Calu3 (cell line): ENCODE measurements around the gene TBR1. TPM values are rescaled to one million over a fixed set of nuclear protein-coding genes. Genes with fewer than 3 reads are reported as not detected.

Experiments
- BruUV-seq: library from RNA; stranded (reverse); fragments of 400-500 nt; replicated peaks from 2 replicates; lab custom pipeline; 2021; lab: Mats Ljungman, UMichigan
- CTCF ChIA-PET: fragments of 300-600 bp; sonication (Branson Sonifier 250); formaldehyde crosslinking; loops from one replicate; lab custom pipeline; 2022; ENCODE audit warnings: antibody characterized with exemption; lab: Charles Lee
- DNase-seq: peaks from one replicate; pipeline ENCODE4 v3.0.0; 2022
- H3K27ac Mint-ChIP-seq: one replicate; pipeline ENCODE4 v1.8.0; 2022; ENCODE audit warnings: mixed read lengths; ENCODE audit not compliant: unreplicated experiment
- H3K27me3 Mint-ChIP-seq: one replicate; pipeline ENCODE4 v1.8.0; 2022; ENCODE audit warnings: mixed read lengths; ENCODE audit not compliant: unreplicated experiment
- H3K36me3 Mint-ChIP-seq: one replicate; pipeline ENCODE4 v1.8.0; 2022; ENCODE audit warnings: mild to moderate bottlenecking, moderate library complexity, mixed read lengths; ENCODE audit not compliant: insufficient read depth, unreplicated experiment
- H3K4me1 Mint-ChIP-seq: one replicate; pipeline ENCODE4 v1.8.0; 2022; ENCODE audit warnings: mild to moderate bottlenecking, low read depth, mixed read lengths; ENCODE audit not compliant: unreplicated experiment
- H3K4me3 Mint-ChIP-seq: one replicate; pipeline ENCODE4 v1.8.0; 2022; ENCODE audit warnings: mild to moderate bottlenecking, low read depth, moderate library complexity, mixed read lengths; ENCODE audit not compliant: unreplicated experiment
- H3K9me3 Mint-ChIP-seq: one replicate; pipeline ENCODE4 v1.8.0; 2022; ENCODE audit warnings: low read depth, mixed read lengths; ENCODE audit not compliant: unreplicated experiment
- CTCF ChIP-seq: fragments of 200-600 bp; IDR thresholded peaks from one replicate; pipeline ENCODE4 v1.8.0; 2022; ENCODE audit warnings: antibody characterized with exemption; ENCODE audit not compliant: unreplicated experiment
- intact Hi-C: fragments of 100-400 bp; cut with micrococcal nuclease; formaldehyde crosslinking; loops from one replicate; pipeline ENCODE4 v1.10.0; 2022; ENCODE audit not compliant: unreplicated experiment
- total RNA-seq: library from RNA; stranded (reverse); gene quantifications from 2 replicates; pipeline ENCODE4 v1.2.3, GENCODE V29; 2022

The TBR1 gene
- total RNA-seq, 1 experiment from 2014 or later: 0.07 TPM

DNA sequence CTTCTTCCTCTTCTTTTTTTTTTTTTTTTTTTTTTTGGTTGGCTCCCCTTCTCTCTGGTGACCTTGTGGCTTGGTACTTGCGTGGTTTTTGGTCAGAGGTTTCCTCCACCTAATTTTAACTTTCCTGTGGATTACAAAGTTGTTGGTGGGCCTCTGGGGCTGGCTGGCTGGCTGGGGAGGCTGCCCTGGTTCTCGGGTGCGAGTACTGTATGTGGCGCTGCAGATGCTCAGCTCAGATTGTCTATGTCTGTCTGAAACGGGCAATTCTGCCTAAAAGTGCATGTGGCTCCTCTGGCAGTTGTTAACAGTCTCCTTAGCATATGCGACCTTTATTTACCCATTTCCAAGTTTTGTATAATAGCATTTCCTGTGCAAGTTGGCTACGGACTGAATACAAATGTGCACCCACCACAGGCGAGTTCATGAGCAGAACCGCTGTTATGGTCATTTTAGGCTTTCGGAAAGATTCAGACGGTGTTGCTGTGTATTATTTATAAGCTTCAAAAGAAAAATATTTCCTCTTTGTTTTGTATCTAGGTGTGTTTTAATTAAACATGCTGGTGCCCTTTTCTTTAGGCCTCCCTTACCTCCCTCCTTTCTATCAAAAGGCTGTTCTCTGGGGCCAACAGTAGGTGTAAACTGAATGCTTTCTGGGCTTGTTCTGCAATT is 4.4 kb downstream of the TBR1 start:
- Mint-ChIP-seq H3K36me3 (peaks cover 12% of the 10 kb centered on the region), H3K27me3 (peaks cover 68% of the 10 kb centered on the region), H3K27ac (no peak overlapping the region), H3K4me1 (peaks cover 33% of the 10 kb centered on the region), H3K9me3 (no peaks in the 10 kb centered on the region), H3K4me3 (no peak overlapping the region)
- no peak for DNase-seq
- CTCF ChIA-PET: no interaction called here
- intact Hi-C loops: no loop called here
- BruUV-seq: no TSS peak
- no peak for TF ChIP-seq CTCF

DNA sequence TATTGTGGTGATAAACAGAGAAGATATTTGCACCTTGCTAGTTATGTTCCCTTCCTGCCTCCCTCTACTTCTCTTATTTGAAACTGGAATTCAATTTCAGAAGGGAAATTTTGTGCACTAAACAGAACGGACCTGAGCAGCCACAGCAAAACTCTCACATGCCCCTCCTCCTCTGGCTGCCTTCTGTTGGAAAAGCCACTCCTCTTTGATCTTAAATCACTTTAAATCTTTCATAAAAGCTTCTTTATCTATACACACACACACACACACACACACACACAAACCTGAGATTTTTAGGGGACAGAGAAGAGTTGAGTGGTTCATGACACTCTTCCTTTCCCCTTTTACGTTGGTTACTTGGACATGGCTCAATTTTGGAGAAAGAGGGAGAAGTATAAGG is 5.6 kb downstream of the TBR1 start:
- Mint-ChIP-seq H3K27me3 (peaks cover 62% of the 10 kb centered on the region), H3K27ac (no peak overlapping the region), H3K36me3 (peaks cover 7% of the 10 kb centered on the region), H3K4me1 (peaks cover 22% of the 10 kb centered on the region), H3K4me3 (no peak overlapping the region), H3K9me3 (no peaks in the 10 kb centered on the region)
- intact Hi-C loops: no loop called here
- DNase-seq: no peak
- no peak for TF ChIP-seq CTCF
- no TSS peak for BruUV-seq
- CTCF ChIA-PET: interaction anchor here (0.7 kb wide), 1 partner anchor 25 kb away, joined by 3 read pairs; no protein-coding TSS in a partner anchor

DNA sequence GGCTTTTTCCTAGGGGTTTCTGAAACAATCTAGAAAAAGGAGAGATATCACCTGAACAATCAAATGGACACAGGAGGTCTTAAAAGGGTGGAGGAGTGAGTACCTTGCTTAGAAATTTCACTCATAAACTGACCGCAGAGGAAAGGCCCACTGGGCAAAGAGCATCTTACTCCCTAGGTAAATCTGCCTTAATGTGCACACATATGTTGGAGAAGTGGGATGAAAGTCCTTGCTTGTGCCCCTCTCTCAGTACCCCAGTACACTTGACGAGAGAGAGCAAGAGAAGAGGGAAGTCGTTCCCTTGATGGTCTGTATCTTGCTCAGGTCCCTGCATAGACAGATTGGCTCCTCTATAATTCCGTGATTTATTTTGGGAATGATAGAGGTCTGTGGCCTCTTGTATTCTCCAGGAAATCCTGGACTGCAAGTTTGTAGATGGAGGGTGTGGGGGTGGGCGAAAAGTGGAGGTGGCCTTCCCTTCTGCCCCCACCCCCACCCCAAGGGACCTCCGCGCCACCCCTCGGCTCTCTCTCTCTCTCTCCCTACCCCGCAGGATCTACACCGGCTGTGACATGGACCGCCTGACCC is 6.8 kb downstream of the TBR1 start:
- Mint-ChIP-seq H3K27me3 (peaks cover 50% of the 10 kb centered on the region), H3K9me3 (no peaks in the 10 kb centered on the region), H3K4me1 (peaks cover 9% of the 10 kb centered on the region), H3K27ac (no peak overlapping the region), H3K36me3 (peaks cover 7% of the 10 kb centered on the region), H3K4me3 (peak overlapping the region; percentile 47)
- intact Hi-C loops: no loop called here
- CTCF ChIA-PET: no interaction called here
- DNase-seq: no peak
- TF ChIP-seq CTCF: no peak
- BruUV-seq: no TSS peak

DNA sequence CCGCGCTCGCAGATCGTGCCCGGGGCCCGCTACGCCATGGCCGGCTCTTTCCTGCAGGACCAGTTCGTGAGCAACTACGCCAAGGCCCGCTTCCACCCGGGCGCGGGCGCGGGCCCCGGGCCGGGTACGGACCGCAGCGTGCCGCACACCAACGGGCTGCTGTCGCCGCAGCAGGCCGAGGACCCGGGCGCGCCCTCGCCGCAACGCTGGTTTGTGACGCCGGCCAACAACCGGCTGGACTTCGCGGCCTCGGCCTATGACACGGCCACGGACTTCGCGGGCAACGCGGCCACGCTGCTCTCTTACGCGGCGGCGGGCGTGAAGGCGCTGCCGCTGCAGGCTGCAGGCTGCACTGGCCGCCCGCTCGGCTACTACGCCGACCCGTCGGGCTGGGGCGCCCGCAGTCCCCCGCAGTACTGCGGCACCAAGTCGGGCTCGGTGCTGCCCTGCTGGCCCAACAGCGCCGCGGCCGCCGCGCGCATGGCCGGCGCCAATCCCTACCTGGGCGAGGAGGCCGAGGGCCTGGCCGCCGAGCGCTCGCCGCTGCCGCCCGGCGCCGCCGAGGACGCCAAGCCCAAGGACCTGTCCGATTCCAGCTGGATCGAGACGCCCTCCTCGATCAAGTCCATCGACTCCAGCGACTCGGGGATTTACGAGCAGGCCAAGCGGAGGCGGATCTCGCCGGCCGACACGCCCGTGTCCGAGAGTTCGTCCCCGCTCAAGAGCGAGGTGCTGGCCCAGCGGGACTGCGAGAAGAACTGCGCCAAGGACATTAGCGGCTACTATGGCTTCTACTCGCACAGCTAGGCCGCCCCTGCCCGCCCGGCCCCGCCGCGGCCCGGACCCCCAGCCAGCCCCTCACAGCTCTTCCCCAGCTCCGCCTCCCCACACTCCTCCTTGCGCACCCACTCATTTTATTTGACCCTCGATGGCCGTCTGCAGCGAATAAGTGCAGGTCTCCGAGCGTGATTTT is 7.6 kb downstream of the TBR1 start:
- Mint-ChIP-seq H3K9me3 (no peaks in the 10 kb centered on the region), H3K27ac (peak overlapping the region; percentile 1), H3K27me3 (peaks cover 42% of the 10 kb centered on the region), H3K4me3 (peak overlapping the region; percentile 47), H3K36me3 (peaks cover 7% of the 10 kb centered on the region), H3K4me1 (peaks cover 8% of the 10 kb centered on the region)
- peak; percentile 41 for DNase-seq
- BruUV-seq: no TSS peak
- no peak for TF ChIP-seq CTCF
- CTCF ChIA-PET: interaction anchor here (0.7 kb wide), 1 partner anchor 14 kb away, joined by 3 read pairs; no protein-coding TSS in a partner anchor
- intact Hi-C loops: no loop called here
